IMR-90 (cell line): ENCODE data around the gene FAAP20.

Experiments used
- SMC3 ChIP-seq: fragments of 150-350 bp; IDR thresholded peaks from 2 replicates; pipeline ENCODE4 v1.6.1; 2016; ENCODE audit warnings: low read depth, mild to moderate bottlenecking, antibody characterized with exemption, low read length, moderate library complexity
- TF ChIP-seq, protein P1 (sequence below): conservative IDR thresholded peaks from 2 replicates; pipeline ENCODE4 v1.5.1; 2012; ENCODE audit warnings: mild to moderate bottlenecking, low read depth, low read length, improper control_type of control experiment

DNA sequence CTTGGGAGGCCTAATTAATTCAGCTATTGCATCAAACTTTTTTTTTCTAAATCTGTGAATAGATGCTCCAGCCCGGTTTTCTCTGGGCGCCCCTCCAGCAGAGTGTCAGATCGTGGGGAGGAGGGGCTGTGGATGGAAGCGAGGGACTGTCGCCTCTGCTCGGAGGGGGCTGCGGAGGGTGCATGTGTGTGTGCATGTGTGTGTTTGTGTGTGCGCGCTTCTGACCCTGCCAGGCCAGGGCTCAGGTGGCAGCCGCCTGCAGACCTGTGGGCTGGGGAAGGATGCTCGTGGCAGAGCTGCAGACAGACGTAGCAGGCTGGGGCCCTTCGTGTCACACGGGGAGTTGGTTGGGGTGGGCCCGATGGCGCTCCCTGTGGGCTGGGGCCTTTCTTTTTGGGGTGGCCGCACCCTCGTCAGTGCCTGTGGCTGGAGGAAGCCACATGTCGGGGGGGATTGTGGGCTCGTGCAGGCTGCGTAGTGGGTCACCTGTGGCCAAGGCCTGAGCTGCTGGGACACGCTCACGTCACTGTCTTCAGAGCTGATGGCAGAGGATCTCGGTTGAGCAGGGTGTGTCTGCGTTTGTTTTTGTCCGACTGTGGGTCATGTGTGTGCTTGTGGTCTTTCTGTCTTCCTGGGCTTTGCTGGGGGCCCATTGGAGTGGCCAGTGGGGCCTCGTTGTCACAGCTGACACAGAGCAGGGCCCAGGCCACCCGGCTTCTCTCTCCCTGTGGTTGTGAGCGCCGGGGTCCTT lies 36.4 kb upstream of the FAAP20 start:
- TF ChIP-seq SMC3, result no peak
- TF ChIP-seq, protein P1, sequence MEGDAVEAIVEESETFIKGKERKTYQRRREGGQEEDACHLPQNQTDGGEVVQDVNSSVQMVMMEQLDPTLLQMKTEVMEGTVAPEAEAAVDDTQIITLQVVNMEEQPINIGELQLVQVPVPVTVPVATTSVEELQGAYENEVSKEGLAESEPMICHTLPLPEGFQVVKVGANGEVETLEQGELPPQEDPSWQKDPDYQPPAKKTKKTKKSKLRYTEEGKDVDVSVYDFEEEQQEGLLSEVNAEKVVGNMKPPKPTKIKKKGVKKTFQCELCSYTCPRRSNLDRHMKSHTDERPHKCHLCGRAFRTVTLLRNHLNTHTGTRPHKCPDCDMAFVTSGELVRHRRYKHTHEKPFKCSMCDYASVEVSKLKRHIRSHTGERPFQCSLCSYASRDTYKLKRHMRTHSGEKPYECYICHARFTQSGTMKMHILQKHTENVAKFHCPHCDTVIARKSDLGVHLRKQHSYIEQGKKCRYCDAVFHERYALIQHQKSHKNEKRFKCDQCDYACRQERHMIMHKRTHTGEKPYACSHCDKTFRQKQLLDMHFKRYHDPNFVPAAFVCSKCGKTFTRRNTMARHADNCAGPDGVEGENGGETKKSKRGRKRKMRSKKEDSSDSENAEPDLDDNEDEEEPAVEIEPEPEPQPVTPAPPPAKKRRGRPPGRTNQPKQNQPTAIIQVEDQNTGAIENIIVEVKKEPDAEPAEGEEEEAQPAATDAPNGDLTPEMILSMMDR, result no peak
